GM12878 (cell line): Measurements from ENCODE around the gene TBX15. TPM values are rescaled to one million over a fixed set of nuclear protein-coding genes. Genes with fewer than 3 reads are reported as not detected.

Experiments used
- ATAC-seq: fragments of 200-7000 bp; cut with Tn5 transposase; 3 replicates; pipeline ENCODE4 v1.9.1; 2020; ENCODE audit warnings: mild to moderate bottlenecking, moderate library complexity
- BruUV-seq: library from RNA; stranded (reverse); fragments of 400-500 nt; replicated peaks from 2 replicates; lab custom pipeline; 2021; lab: Mats Ljungman, UMichigan
- CTCF ChIA-PET: fragments of 300-600 bp; sonication (Branson Sonifier 250); formaldehyde crosslinking; extraction: SDS; loops from one replicate; lab custom pipeline; 2021; ENCODE audit warnings: inconsistent platforms; lab: Yijun Ruan, JAX
- POLR2A ChIA-PET: fragments of 350-600 bp; formaldehyde crosslinking; extraction: SDS; loops from one replicate; lab custom pipeline; 2021; ENCODE audit warnings: inconsistent platforms; lab: Charles Lee
- RAD21 ChIA-PET: fragments of 300-600 bp; sonication (Branson Sonifier 250); formaldehyde crosslinking; loops from one replicate; lab custom pipeline; 2023; ENCODE audit warnings: antibody characterized with exemption; ENCODE audit not compliant: unreplicated experiment; lab: Charles Lee
- SMC1A ChIA-PET: fragments of 300-600 bp; sonication (Branson Sonifier 250); formaldehyde crosslinking; loops from one replicate; lab custom pipeline; 2023; ENCODE audit not compliant: unreplicated experiment, uncharacterized antibody; lab: Charles Lee
- DNase-seq: peaks from one replicate; pipeline ENCODE4 v3.0.0-alpha.2; 2011; ENCODE audit warnings: low read depth, low spot score
- FAIRE-seq: peaks from 3 replicates; lab custom pipeline; 2011; peaks lifted over from hg19 to GRCh38; lab: Jason Lieb, UNC
- H2AFZ ChIP-seq: 2 replicates; pipeline ENCODE4 v1.6.0; 2011; ENCODE audit warnings: low read depth, low read length, control low read depth; ENCODE audit not compliant: control insufficient read depth
- H3K27ac ChIP-seq: 2 replicates; pipeline ENCODE4 v1.5.1; 2011; ENCODE audit warnings: control low read depth; ENCODE audit not compliant: control insufficient read depth, insufficient read depth
- H3K27me3 ChIP-seq, 2 experiments: replicated peaks in 1 of 2; 2 replicates each; pipeline versions ENCODE4 v1.6.0 to v1.6.1; 2011; ENCODE audit warnings: low read length in 1 of 2; ENCODE audit not compliant: control insufficient read depth in 2 of 2, insufficient read depth in 2 of 2
- H3K36me3 ChIP-seq, 2 experiments: 2 replicates each; pipeline ENCODE4 v1.5.1; 2011; ENCODE audit warnings: low read length in 1 of 2; ENCODE audit not compliant: control insufficient read depth in 2 of 2, insufficient read depth in 2 of 2
- H3K4me1 ChIP-seq: 2 replicates; pipeline ENCODE4 v1.6.1; 2011; ENCODE audit warnings: mild to moderate bottlenecking, low read length, moderate library complexity, mixed read lengths; ENCODE audit not compliant: control insufficient read depth, insufficient read depth
- H3K4me2 ChIP-seq: 2 replicates; pipeline ENCODE4 v1.6.0; 2011; ENCODE audit warnings: control low read depth; ENCODE audit not compliant: control insufficient read depth, insufficient read depth
- H3K4me3 ChIP-seq: fragments of 200-600 bp; sonication (generic); 2 replicates; pipeline ENCODE4 v1.5.1; 2016
- H3K79me2 ChIP-seq: 2 replicates; pipeline ENCODE4 v1.6.0; 2011; ENCODE audit warnings: low read length; ENCODE audit not compliant: control insufficient read depth, insufficient read depth
- H3K9ac ChIP-seq: 2 replicates; pipeline ENCODE4 v1.8.0; 2011; ENCODE audit warnings: low read length, control low read depth, mixed read lengths; ENCODE audit not compliant: control insufficient read depth, insufficient read depth
- H3K9me3 ChIP-seq: replicated peaks from 3 replicates; pipeline ENCODE4 v1.5.1; 2011; ENCODE audit warnings: mild to moderate bottlenecking, low read length; ENCODE audit not compliant: control insufficient read depth, insufficient read depth
- H4K20me1 ChIP-seq: 2 replicates; pipeline ENCODE4 v1.6.0; 2011; ENCODE audit not compliant: control insufficient read depth, insufficient read depth
- BCLAF1 ChIP-seq: fragments of 450-650 bp; IDR thresholded peaks from 2 replicates; pipeline ENCODE4 v1.6.1; 2017; ENCODE audit warnings: antibody characterized with exemption, mild to moderate bottlenecking, moderate library complexity
- CBX5 ChIP-seq: sonication (generic); IDR thresholded peaks from 2 replicates; pipeline ENCODE4 v1.6.1; 2016; ENCODE audit warnings: low read depth, moderate library complexity, mild to moderate bottlenecking, inconsistent platforms
- HSF1 ChIP-seq: fragments of 150-350 bp; IDR thresholded peaks from 2 replicates; pipeline ENCODE4 v1.6.1; 2014; ENCODE audit warnings: mild to moderate bottlenecking, low read depth, low read length
- KLF5 ChIP-seq: fragments of 450-650 bp; IDR thresholded peaks from 2 replicates; pipeline ENCODE4 v1.6.1; 2014; ENCODE audit warnings: mild to moderate bottlenecking; ENCODE audit not compliant: partially characterized antibody
- MAX ChIP-seq: IDR thresholded peaks from 2 replicates; pipeline ENCODE4 v1.6.1; 2012; ENCODE audit warnings: low read depth, low read length, improper control_type of control experiment
- NR2F1 ChIP-seq: fragments of 450-650 bp; conservative IDR thresholded peaks from 2 replicates; pipeline ENCODE4 v1.6.1; 2017; ENCODE audit warnings: mild to moderate bottlenecking
- PKNOX1 ChIP-seq: fragments of 450-650 bp; IDR thresholded peaks from 2 replicates; pipeline ENCODE4 v1.6.1; 2016; ENCODE audit warnings: mild to moderate bottlenecking
- PRDM15 ChIP-seq: fragments of 450-650 bp; formaldehyde crosslinking; IDR thresholded peaks from 2 replicates; pipeline ENCODE4 v1.4.0; 2020; ENCODE audit warnings: mild to moderate bottlenecking, moderate library complexity
- SMAD1 ChIP-seq: fragments of 450-650 bp; IDR thresholded peaks from 2 replicates; pipeline ENCODE4 v1.6.1; 2018; ENCODE audit warnings: mild to moderate bottlenecking, low read depth; ENCODE audit not compliant: partially characterized antibody
- SP1 ChIP-seq: IDR thresholded peaks from one replicate; pipeline ENCODE4 v1.6.1; 2011; ENCODE audit warnings: low read depth, low read length
- USF2 ChIP-seq: IDR thresholded peaks from 2 replicates; pipeline ENCODE4 v1.6.1; 2011; ENCODE audit warnings: low read depth, low read length, improper control_type of control experiment, borderline replicate concordance
- WGBS: methylation state at CpG from one replicate; pipeline ENCODE4 v1.1.6; 2016; ENCODE audit warnings: low lambda C conversion rate; ENCODE audit not compliant: insufficient replicate concordance, insufficient coverage; ENCODE audit errors: missing lambda C conversion rate; 5-methylcytosine and 5-hydroxymethylcytosine counted together
- in situ Hi-C: fragments of 300-500 bp; cut with MboI; formaldehyde crosslinking; loops from 9 replicates; pipeline ENCODE4 v1.14.3; 2018; ENCODE audit warnings: mixed read lengths
- intact Hi-C: fragments of 100-400 bp; cut with micrococcal nuclease; formaldehyde crosslinking; loops from one replicate; pipeline ENCODE4 v1.14.2; 2022; ENCODE audit not compliant: unreplicated experiment
- polyA plus RNA-seq, 11 experiments: library from polyadenylated mRNA; depleted of rRNA in 4 of 11; unstranded in 6 of 11; stranded (reverse) in 5 of 11; fragments of >200 nt; fragmentation: Nextera tagmentation in 4 of 11; fragmentation: Illumina TruSeq in 1 of 11; extraction: Ambion mirVana in 4 of 11; extraction: Trizol in 1 of 11; gene quantifications; 1 replicate in 1 of 11; 2 replicates in 10 of 11; pipeline versions ENCODE4 v1.2.1 to v1.2.3, GENCODE V29; 2011 to 2016; ENCODE audit warnings: inconsistent platforms in 2 of 11, missing spikeins in 2 of 11, low read depth in 1 of 11
- total RNA-seq, 4 experiments: library from RNA; depleted of rRNA in 3 of 4; stranded (reverse); fragments of >200 nt in 3 of 4; fragmentation: Illumina TruSeq in 1 of 4; extraction: Trizol in 1 of 4; gene quantifications; 2 replicates each; pipeline versions ENCODE4 v1.2.1 to v1.2.3, GENCODE V29; 2013 to 2021

The TBX15 gene
- total and polyA plus RNA-seq, 10 of the 15 experiments (the other 5 are each of a cell fraction or from before 2014, with no cell fraction given) = 0.64 to 9.4 (median 0.99) TPM

GRCh38 chr1:119007670-119008482 lies 19.7 kb upstream of the TBX15 start:
- FAIRE-seq = no peak
- H3K4me3 ChIP-seq = no peak overlapping the region
- H2AFZ ChIP-seq = no peak overlapping the region
- H3K9me3 ChIP-seq = peaks cover 4% of the 10 kb centered on the region; the same call in 1 of the 3 replicates
- no peaks in the 10 kb centered on the region for H3K4me1 ChIP-seq
- DNase-seq = no peak
- intact Hi-C loops = loop anchor here (2.0 to 10.0 kb wide), 3 partner anchors 96 to 857 kb away; no protein-coding TSS in a partner anchor
- ChIA-PET RAD21 (interaction anchor here (0.7 to 2.1 kb wide), 11 partner anchors 180 to 856 kb away, joined by 3 to 12 read pairs (median 5); no protein-coding TSS in a partner anchor), POLR2A (no interaction called here), SMC1A (interaction anchor here (0.9 to 1.9 kb wide), 14 partner anchors 21 to 856 kb away, joined by 3 to 9 read pairs (median 4); no protein-coding TSS in a partner anchor), CTCF (interaction anchor here (0.7 to 5.4 kb wide), 22 partner anchors 13 to 857 kb away, joined by 3 to 28 read pairs (median 4); no protein-coding TSS in a partner anchor)
- no peak overlapping the region for H3K9ac ChIP-seq
- no TSS peak for BruUV-seq
- ATAC-seq = no peak
- H3K36me3 ChIP-seq = no peaks in the 10 kb centered on the region
- H3K79me2 ChIP-seq = no peaks in the 10 kb centered on the region
- no peak overlapping the region for H3K4me2 ChIP-seq
- H3K27ac ChIP-seq = no peak overlapping the region
- peaks cover 7 to 10% of the 10 kb centered on the region in 2 experiments for H3K27me3 ChIP-seq
- in situ Hi-C loops = no loop called here
- H4K20me1 ChIP-seq = no peaks in the 10 kb centered on the region
- 41% methylated on average over 53 of the region's 61 CpGs for WGBS
- TF ChIP-seq MAX (no peak), PRDM15 (no peak), PKNOX1 (no peak), CBX5 (no peak), SP1 (no peak), NR2F1 (no peak), USF2 (no peak), BCLAF1 (no peak), KLF5 (no peak), HSF1 (no peak), SMAD1 (no peak)
